A549 treated with GW870086 at 1 μM for 4 hours (cell line): ENCODE data around the gene KNG1. TPM values are rescaled to one million over a fixed set of nuclear protein-coding genes. Genes with fewer than 3 reads are reported as not detected.

Experiments used
- total RNA-seq: library from RNA; stranded (reverse); fragments of 200-300 nt; extraction: Qiagen RNA extraction; gene quantifications from 5 replicates; pipeline ENCODE4 v1.2.3, GENCODE V29; 2022; ENCODE audit warnings: low read depth

Gene KNG1
- total RNA-seq = 0.02 TPM in 1 of 5 replicates, not detected in the others

GRCh38 chr3:186717039-186717457 lies at the start of gene KNG1:
KNG1 (plus strand) TSS chr3:186717359; CDS start chr3:186717543, 184 bp downstream.

GRCh38 chr3:186783058-186783730 lies 66.0 kb downstream of the KNG1 start, which contains the start of gene EIF4A2:
EIF4A2 (plus strand) TSS chr3:186783577; CDS start chr3:186783611, 34 bp downstream.

Other genes with a start within 250 kb of the KNG1 start
- gene CRYGS, start 173.0 kb upstream of the KNG1 start, total RNA-seq = 0.38 to 1.4 TPM (median 0.71 TPM) in 5 replicates
- gene TBCCD1, start 150.0 kb upstream of the KNG1 start, total RNA-seq = 5.9 to 6.9 TPM (median 6.8 TPM) in 5 replicates
- 50.7 to 55.4 TPM (median 53.5 TPM) in 5 replicates for gene DNAJB11, start 146.6 kb upstream of the KNG1 start, total RNA-seq
- gene AHSG, start 104.3 kb upstream of the KNG1 start, total RNA-seq = 0.16 TPM in 1 of 5 replicates, not detected in the others
- 0.08 to 0.16 TPM (median 0.14 TPM) in 3 of 5 replicates, not detected in the others for gene FETUB, start 77.0 kb upstream of the KNG1 start, total RNA-seq
- gene HRG, start 51.3 kb upstream of the KNG1 start, total RNA-seq = not detected in 5 replicates
- 112 to 146 TPM (median 131 TPM) in 5 replicates for gene EIF4A2, start 66.2 kb downstream of the KNG1 start, total RNA-seq
- 43.2 to 61.5 TPM (median 47.5 TPM) in 5 replicates for gene RFC4, start 89.1 kb downstream of the KNG1 start, total RNA-seq
- gene ADIPOQ, start 125.4 kb downstream of the KNG1 start, total RNA-seq = not detected in 5 replicates
- 3.6 to 4.6 TPM (median 3.8 TPM) in 5 replicates for gene ST6GAL1, start 213.2 kb downstream of the KNG1 start, total RNA-seq